Measurements from ENCODE around the gene SLC25A47.
A peak's percentile ranks its signal among the peaks of the same experiment; 100 is the strongest.
"Not testable (repeated sequence)": the region's sequence is repeated elsewhere in the genome, so short reads cannot be mapped to it uniquely, and the experiment has no call there.

SLC25A47 gene

GRCh38 chr14:100325231-100325632, 2.1 kb downstream of the SLC25A47 start:
- no peak for DNase-seq (ENCODE audit: low read depth in 2 of 2)

GRCh38 chr14:100325958-100326357, 2.8 kb downstream of the SLC25A47 start:
- DNase-seq (ENCODE audit: low read depth in 2 of 2), result no peak

- no peak for DNase-seq (ENCODE audit: low read depth in 2 of 2)
Measured at GRCh38 chr14:100327128-100327527, 4.0 kb downstream of the SLC25A47 start.

DNA sequence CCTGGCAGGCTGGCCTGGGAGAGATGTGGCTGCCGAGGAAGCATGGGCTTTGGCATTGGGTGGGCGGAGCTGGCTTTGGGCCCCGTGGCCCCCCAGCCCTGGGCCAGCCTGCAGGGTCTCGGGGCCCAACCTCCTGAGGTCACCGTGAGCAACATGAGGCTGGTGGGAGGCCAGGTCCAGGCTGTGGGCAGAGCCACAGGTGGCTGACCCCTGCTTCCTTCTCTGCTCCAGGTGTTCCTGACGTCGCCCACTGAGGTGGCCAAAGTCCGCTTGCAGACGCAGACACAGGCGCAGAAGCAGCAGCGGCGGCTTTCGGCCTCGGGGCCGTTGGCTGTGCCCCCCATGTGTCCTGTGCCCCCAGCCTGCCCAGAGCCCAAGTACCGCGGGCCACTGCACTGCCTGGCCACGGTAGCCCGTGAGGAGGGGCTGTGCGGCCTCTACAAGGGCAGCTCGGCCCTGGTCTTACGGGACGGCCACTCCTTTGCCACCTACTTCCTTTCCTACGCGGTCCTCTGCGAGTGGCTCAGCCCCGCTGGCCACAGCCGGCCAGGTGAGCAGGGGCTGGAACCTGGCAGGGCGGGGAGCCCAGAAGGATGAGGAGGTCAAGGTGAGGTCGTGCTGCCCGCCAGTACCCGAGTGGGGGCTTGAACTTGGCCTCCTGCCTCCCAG, 5.5 kb downstream of the SLC25A47 start:
- no peak for DNase-seq (ENCODE audit: low read depth in 2 of 2)

DNA sequence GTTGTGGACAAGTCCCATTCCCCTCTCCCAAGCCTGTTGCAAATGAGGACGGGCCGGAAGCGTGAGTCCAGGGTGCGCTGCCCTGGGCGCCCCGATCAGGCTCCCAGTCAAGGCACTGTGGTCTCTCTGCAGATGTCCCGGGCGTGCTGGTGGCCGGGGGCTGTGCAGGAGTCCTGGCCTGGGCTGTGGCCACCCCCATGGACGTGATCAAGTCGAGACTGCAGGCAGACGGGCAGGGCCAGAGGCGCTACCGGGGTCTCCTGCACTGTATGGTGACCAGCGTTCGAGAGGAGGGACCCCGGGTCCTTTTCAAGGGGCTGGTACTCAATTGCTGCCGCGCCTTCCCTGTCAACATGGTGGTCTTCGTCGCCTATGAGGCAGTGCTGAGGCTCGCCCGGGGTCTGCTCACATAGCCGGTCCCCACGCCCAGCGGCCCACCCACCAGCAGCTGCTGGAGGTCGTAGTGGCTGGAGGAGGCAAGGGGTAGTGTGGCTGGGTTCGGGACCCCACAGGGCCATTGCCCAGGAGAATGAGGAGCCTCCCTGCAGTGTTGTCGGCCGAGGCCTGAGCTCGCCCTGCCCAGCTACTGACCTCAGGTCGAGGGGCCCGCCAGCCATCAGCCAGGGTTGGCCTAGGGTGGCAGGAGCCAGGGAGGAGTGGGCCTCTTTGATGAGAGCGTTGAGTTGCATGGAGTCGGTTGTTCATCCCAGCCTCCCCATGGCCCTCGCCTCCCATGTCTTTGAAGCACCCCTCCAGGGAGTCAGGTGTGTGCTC, 6.3 kb downstream of the SLC25A47 start:
- DNase-seq (ENCODE audit: low read depth in 2 of 2), result no peak

DNA sequence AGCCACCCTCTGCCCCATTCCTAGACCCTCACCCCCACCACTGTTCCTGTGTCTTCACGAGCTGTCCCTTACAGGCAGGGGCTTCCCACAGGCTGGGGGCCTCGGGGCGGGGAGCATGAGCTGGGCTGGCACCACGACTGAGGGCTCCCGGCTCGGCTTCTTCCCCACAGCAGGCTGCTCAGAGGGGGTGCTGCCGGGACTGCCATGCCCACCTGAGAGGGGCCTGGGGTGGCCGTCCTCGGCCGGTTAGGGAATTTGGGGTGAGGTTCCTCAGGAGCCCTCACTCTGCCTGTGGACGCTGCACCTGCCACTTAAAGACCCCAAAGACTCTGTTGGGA, 6.8 kb downstream of the SLC25A47 start:
- no peak for DNase-seq (ENCODE audit: low read depth in 2 of 2)

DNA sequence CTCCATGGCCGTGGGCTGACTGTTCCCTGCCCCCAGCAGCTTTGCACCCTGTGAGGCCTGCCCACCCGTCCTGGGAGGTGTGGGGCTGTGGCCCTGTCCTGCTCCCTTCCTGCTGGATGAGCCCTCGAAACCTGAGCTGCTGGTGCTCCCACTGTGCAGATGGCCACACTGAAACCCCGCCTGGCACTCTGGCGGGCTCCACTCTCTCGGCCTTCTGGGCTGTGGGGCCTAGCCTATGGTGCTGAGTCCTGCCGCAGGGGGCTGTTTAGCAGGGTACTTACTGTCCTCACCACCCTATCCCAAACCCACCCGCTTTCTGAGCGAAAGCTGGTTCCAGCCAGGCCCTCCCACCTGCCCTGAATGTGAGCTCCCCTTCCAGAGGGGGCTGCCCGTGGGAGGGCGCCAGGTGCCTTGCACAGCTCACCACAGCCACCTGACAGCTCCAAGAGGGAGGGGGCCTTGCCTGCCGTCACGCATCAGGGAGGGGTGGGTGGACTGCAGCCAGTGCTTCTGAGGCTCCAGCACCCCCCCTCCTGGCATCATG, 7.3 kb downstream of the SLC25A47 start:
- no peak for DNase-seq (ENCODE audit: low read depth in 2 of 2)

DNA sequence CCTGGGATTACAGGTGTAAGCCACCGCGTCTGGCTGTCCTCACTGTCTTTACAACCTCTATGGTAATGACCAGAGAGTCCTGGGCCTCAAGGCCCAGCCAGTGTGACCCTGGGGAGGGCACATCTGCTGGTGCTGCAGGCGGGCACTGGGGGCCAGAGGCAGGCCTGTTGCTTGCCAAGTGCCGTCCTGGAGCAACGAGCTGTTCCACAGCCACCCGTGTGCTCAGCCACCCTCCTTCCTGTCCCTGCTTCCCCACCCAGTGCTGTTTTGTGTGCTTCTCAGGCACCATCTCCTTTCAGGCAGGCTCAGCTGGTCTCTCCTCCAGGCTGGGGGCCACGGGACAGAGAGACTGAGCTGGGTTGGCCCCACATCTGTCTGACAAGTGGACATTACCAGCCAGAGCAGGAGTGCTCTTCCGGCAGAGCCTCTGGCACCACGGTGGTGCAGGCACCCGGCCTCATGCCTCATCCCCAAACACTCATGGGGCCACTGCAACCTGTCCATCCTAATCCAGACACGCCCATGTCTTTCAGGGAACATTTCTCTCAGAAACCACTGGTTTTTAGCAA, 9.0 kb downstream of the SLC25A47 start:
- no peak for DNase-seq (ENCODE audit: low read depth in 2 of 2)

GRCh38 chr14:100332797-100333196, 9.7 kb downstream of the SLC25A47 start:
- no peak for DNase-seq (ENCODE audit: low read depth in 2 of 2)

DNA sequence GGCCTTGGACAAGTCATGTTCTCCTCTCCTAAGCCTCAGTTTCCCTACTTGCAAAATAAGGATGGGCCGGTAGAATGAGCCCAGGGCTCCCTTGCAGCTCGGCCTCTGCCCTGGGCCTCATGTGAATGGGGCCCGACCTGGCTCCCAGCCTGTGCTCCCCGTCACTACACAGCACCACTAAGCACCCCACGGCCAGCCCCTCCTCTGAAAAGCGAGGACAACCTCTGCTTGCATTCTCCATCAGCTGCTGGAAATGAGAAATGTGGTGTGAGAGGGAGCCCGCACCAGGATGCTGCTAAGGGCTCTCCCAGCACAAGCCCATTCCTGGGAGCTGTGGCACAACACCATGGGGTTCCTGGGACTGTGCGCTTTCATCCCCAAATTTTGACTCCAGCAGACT, 10.2 kb downstream of the SLC25A47 start:
- DNase-seq (ENCODE audit: low read depth in 2 of 2), result no peak

DNA sequence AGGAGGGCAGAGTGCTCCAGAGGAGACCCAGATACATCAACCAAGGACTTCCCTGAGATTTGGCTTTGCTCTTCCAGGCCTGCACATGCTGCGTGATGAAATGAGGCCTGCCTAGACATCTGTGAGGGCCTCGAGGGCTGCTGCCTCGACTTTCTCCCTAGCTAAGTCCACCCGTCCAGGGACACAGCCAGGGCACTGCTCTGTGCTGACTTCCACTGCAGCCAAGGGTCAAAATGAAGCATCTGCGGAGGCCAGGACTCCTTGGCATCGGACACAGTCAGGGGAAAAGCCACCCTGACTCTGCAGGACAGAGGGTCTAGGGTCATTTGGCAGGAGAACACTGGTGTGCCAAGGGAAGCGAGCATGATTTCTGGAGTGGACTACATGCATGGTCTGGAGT, 10.7 kb downstream of the SLC25A47 start:
- DNase-seq (ENCODE audit: low read depth in 2 of 2), result no peak

DNA sequence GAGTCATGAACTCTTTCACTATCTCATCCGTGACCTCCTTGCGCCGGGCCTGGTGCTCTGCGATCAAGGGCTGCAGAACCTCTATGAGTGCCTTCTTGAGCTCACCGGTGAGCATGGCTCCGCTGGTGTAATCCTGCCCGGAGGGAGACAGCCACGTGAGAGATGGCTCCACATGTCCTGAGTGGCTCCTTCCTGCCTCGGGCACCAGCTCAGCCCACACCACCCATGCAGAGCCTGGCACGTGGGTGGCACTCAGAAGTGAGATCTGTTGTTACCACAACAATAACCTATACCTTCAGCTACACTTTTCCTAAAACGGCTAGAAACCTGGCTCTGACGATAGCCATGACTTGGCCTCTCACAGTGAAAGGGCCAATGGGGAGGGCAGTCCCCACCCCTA, 11.8 kb downstream of the SLC25A47 start:
- DNase-seq (ENCODE audit: low read depth in 2 of 2), result no peak

DNA sequence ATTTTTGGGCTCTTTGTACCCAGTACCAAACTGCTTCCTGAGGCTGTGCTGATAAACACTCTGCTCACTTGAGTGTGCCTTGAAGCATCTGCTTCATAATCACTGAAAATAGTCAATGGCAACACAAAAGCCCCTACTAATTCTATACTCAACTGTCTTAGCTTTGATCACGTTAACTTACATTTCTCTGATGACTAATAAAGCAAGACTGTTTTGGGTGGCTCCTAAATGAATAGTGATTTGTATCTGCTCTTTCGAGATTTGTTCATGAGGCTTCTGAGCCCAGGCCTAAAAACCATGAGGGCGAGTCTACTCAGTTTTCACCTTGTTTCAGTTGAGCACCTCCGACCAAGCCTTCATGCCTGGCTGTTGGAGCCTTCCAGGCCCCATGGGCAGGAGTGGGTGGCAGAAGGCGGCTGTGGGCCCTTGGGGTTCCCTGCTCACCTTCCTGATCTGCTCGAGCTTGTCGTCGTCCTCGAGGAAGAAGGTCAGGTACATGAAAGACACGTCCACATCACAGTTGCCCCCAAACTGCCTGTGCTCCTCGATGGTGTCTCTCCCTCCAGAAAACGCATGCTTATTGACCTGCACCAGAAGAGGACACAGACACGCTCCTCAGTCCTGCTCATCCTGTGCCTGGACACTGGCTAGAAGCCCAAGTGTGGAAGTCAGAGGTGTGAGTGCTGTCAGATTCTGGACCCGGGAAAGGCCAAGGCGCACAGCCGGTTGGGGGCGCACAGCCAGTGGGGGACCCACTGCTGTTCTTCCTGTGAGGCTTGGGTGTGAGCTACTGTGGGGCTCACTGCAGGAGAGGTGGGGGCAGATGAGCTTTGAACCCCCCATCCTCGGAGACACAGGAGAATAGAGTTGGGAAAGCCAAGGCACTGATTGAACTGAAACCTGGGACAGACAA, 13.7 kb downstream of the SLC25A47 start:
- no peak for DNase-seq (ENCODE audit: low read depth in 2 of 2)

DNA sequence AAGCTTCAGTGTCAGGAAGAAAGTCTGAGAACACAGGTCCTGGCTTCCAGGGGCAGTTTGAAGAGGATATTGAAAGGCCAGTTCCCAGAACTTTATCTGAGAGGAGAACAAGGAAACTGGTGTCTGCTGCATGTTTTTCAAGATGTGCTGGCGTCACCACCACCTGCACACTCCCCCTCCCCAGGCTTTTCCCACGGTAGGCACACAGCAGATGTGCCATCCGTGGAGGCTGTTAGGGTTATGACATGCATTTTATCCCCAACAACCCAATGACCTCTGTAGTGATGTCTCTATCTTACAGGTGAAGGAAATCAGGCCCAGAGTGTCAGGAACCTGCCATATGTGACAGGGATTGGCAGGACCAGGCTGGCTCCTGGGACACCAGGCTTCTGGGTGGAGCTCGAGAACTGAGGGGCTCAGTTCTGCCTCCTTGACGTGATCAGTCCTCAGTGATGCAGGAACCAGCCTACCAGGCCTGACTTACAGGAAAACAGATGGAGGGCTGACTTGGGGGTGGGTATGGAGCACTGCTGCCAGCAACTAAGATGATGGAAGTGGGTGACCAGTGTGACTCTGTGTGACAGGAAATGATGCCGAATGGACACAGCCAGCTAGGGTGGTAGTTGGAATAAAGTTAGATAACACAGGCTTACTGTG, 16.8 kb downstream of the SLC25A47 start:
- no peak for DNase-seq (ENCODE audit: low read depth in 2 of 2)

DNA sequence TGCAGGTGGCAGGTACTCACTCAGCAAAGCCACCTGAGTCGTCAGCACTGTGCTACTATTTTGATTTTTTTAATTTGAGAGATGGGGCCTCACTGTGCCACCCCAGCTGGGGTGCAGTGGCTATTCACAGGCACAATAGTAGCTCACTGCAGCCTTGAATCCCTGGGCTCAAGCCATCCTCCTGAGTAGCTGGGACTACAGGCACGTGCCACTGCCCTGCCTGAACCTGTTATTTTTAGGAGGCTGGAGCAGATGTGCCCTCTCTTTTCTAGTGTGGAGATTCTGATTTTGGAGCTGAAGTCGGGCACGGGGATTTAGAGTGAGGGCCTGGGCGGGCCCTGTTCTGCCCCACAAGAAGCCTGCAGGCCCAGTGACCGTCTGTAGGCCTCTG, 17.3 kb downstream of the SLC25A47 start:
- DNase-seq (ENCODE audit: low read depth in 2 of 2), result no peak

- DNase-seq (ENCODE audit: low read depth in 2 of 2), result peak in 1 of 2 donors; percentile 11
Measured at GRCh38 chr14:100341301-100342031, 18.3 kb downstream of the SLC25A47 start.

- no peak for DNase-seq (ENCODE audit: low read depth in 2 of 2)
Measured at GRCh38 chr14:100342195-100342594, 19.1 kb downstream of the SLC25A47 start.

- DNase-seq (ENCODE audit: low read depth in 2 of 2), result not testable (repeated sequence)
Measured at GRCh38 chr14:100342826-100343225, 19.7 kb downstream of the SLC25A47 start.

- not testable (repeated sequence) for DNase-seq (ENCODE audit: low read depth in 2 of 2)
Measured at GRCh38 chr14:100344657-100345056, 21.5 kb downstream of the SLC25A47 start.

DNA sequence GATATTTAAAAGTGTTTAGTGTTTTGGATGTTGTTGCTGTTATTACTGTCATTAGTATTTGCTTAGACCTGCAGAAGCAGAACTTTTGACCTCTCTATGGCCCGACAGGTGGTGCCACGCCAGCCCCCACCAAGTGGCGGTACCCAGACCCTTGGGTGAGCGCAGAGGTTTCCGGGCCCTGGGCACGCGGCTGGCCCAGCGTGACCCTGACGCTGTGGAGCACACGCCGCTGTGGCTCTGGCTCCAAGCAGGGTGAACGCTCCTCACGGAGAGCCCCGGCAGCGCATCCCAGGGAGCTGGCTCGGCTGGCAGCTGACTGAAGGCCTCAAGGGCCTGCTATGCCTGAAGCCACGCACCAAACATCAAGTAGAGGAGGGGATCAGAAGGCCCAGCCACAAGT, 22.6 kb downstream of the SLC25A47 start:
- DNase-seq (ENCODE audit: low read depth in 2 of 2), result no peak

Data from activated CD4-positive, alpha-beta T cell treated with anti-CD3 and anti-CD28 coated beads for 24 hours (primary cell).